ENCODE data around the gene PKIG. TPM values are rescaled to one million over a fixed set of nuclear protein-coding genes. Genes with fewer than 3 reads are reported as not detected.

The PKIG gene
- total RNA-seq, 2 experiments from 2014 or later, result 4.6 to 4.7 TPM

DNA sequence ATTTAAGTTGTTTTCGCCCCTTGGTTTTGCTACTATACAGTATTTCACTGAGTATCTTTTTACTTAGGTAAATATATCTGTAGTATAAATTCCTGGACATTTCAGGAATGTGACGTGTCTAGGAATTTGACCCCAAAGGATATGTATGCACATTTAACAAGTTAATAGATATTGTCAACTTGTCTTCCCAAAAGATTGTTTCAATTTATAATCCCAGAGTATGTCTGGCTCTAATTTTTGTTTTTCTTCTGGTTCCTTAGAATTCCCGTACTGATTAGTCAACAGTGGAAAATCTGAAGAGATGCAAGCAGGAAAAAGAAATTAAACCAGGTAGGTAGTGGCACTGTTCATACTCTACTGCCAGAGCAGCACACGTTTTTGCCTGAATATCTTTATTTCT is 7.2 kb downstream of the PKIG start:
- H3K9me3 Mint-ChIP-seq, result no peaks in the 10 kb centered on the region
- no peaks in the 10 kb centered on the region for H3K27me3 Mint-ChIP-seq (ENCODE audit: low read depth)
- no peaks in the 10 kb centered on the region for H3K4me1 Mint-ChIP-seq (ENCODE audit: low read depth)
- H3K4me3 Mint-ChIP-seq, result no peak overlapping the region
- DNase-seq, result no peak
- intact Hi-C loops (cut with micrococcal nuclease), result no loop called here
- CTCF ChIA-PET, result interaction anchor here (1.1 kb wide), 1 partner anchor 19 kb away, joined by 3 read pairs; no protein-coding TSS in a partner anchor
- no peaks in the 10 kb centered on the region for H3K36me3 Mint-ChIP-seq (ENCODE audit: low read depth)
- H3K27ac Mint-ChIP-seq, result no peak overlapping the region

DNA sequence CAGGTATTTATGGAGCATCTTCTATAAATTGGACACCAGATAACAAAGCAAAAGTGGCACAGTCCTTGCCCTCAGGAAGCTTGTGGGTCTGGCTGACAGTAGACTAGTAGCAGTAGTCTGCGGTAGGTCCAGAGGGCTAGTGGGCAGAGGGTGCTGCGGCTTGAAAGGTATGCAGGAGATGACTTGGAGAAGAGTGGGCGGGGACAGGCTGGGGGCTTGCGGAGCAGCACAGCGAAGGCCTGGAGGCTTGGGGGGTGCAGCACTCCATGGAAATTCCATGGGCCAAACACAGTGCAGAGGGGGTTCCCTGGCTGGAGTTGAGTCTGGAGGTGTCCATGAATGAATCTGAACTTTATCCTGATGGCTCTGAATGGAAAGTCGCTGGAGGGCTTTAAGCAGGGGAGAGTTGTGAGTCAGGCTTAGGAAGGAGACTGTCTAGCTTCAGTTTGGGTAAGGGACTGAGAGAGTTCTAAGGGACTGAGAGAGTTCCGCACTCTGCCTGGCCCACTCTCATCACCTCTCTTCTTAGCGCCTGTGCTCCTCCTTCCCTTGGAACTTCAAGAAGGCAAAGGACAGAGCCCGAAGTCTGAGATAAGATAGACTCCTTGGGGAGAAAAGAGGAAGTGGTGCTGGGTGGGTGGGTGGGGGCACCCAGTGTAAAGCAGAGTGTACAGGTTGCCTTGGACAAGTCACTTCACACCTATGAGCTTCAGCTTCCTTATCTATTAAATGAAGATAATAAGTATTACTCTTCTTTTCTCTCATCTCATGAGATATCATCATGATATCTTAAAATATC is 8.8 kb downstream of the PKIG start:
- H3K9me3 Mint-ChIP-seq, result no peaks in the 10 kb centered on the region
- no peak overlapping the region for H3K27ac Mint-ChIP-seq
- no peak overlapping the region for H3K4me3 Mint-ChIP-seq
- CTCF ChIA-PET, result interaction anchor here (0.5 to 1.1 kb wide), 2 partner anchors 19 to 34 kb away, joined by 3 read pairs; no protein-coding TSS in a partner anchor
- H3K4me1 Mint-ChIP-seq (ENCODE audit: low read depth), result no peaks in the 10 kb centered on the region
- no peaks in the 10 kb centered on the region for H3K27me3 Mint-ChIP-seq (ENCODE audit: low read depth)
- intact Hi-C loops (cut with micrococcal nuclease), result no loop called here
- no peak for DNase-seq
- no peaks in the 10 kb centered on the region for H3K36me3 Mint-ChIP-seq (ENCODE audit: low read depth)

DNA sequence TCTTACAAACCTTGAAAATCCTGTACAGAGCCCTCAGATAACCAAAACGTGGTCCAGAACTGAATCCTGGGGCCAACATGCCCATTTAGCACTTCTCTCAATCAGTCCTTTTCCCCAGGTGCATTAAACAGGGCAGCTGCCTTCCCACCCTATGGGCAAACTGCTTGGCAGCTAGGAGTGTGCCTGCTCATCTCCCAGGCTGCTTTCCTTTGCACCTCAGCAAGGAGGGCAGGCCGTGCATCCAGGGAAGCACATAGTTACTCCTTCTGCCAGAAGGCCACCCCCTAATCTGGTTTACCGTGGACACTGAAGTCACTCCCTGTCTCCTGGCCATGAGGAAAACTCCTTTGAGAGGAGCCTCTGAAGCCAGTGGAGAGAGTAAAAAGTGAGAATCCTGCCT is 10.0 kb downstream of the PKIG start:
- H3K4me3 Mint-ChIP-seq, result no peak overlapping the region
- CTCF ChIA-PET, result interaction anchor here (0.6 kb wide), 1 partner anchor 17 kb away, joined by 3 read pairs; no protein-coding TSS in a partner anchor
- H3K27me3 Mint-ChIP-seq (ENCODE audit: low read depth), result no peaks in the 10 kb centered on the region
- H3K36me3 Mint-ChIP-seq (ENCODE audit: low read depth), result no peaks in the 10 kb centered on the region
- H3K27ac Mint-ChIP-seq, result no peak overlapping the region
- no peaks in the 10 kb centered on the region for H3K9me3 Mint-ChIP-seq
- no peak for DNase-seq
- intact Hi-C loops (cut with micrococcal nuclease), result no loop called here
- H3K4me1 Mint-ChIP-seq (ENCODE audit: low read depth), result no peaks in the 10 kb centered on the region

DNA sequence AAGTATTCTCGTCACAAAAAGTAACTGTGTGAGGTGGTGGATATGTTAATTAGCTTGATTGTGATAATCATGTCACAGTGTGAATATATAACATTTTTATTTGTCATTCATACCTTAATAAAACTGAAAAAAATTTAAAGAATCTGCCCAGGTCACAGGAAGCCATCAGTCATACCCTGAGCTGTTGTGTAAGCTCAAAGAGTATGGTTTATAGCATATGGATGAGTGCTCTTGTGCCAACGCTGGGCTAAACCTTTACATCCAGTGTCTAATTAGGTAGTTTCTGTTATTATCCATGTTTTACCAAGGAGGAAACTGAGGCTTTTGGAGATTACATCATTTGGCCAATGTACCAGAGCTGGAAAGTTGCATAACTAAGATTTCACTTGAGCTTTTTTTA is 11.4 kb downstream of the PKIG start:
- CTCF ChIA-PET, result interaction anchor here (0.6 to 1.6 kb wide), 4 partner anchors 16 to 375 kb away, joined by 3 to 5 read pairs (median 4); no protein-coding TSS in a partner anchor
- Mint-ChIP-seq H3K36me3 (ENCODE audit: low read depth) (no peaks in the 10 kb centered on the region), H3K4me1 (ENCODE audit: low read depth) (peaks cover 10% of the 10 kb centered on the region), H3K27me3 (ENCODE audit: low read depth) (no peaks in the 10 kb centered on the region), H3K27ac (no peak overlapping the region), H3K9me3 (no peaks in the 10 kb centered on the region), H3K4me3 (no peak overlapping the region)
- no peak for DNase-seq
- intact Hi-C loops (cut with micrococcal nuclease), result no loop called here

DNA sequence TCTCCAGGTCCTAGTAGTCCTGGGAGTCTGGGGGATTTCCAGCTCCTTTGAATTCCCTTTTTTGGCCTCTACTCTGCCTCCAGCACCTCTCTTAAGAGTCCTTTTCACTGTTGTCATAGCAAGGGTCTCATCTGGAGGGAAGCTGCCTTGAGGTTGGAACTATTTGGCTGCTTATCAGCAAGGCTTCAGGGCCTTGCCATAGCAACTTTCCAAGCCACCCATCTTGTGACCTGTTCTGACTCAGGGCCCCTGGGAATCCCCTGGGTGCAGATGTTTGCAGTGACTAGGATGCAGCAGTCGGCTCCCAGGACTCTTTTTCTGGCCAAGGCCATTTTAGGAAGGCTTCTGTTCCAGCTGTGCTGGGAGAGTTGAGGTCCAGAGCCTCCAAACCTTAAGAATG is 12.4 kb downstream of the PKIG start:
- intact Hi-C loops (cut with micrococcal nuclease), result loop anchor here (5.0 kb wide), 2 partner anchors 117 to 382 kb away; partner anchors contain the start of genes OSER1 and TTPAL
- H3K9me3 Mint-ChIP-seq, result no peaks in the 10 kb centered on the region
- CTCF ChIA-PET, result interaction anchor here (0.6 to 1.6 kb wide), 4 partner anchors 8 to 376 kb away, joined by 3 to 5 read pairs (median 3); no protein-coding TSS in a partner anchor
- H3K36me3 Mint-ChIP-seq (ENCODE audit: low read depth), result no peaks in the 10 kb centered on the region
- no peak overlapping the region for H3K4me3 Mint-ChIP-seq
- no peak overlapping the region for H3K27ac Mint-ChIP-seq
- peak; percentile 58 for DNase-seq
- H3K27me3 Mint-ChIP-seq (ENCODE audit: low read depth), result no peaks in the 10 kb centered on the region
- H3K4me1 Mint-ChIP-seq (ENCODE audit: low read depth), result peaks cover 14% of the 10 kb centered on the region

DNA sequence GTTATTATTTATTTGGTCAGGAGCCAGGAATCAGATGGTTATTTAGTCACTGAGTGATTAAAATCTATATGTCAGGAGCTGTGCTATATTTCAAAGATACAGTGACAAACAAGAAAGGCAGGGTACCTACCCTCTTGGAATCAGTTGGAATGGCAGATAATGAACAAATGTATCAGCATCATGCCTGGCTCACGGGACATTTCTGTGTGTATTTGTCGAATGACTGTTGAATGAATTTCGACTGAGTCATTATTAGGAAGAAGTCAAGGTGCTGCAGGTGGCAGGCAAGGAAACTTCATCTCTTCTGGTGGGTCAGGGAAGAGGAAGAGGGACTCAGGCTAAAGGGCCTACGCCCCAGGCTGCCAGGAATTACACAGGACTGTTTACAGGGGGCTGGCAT is 13.6 kb downstream of the PKIG start:
- H3K27ac Mint-ChIP-seq, result no peak overlapping the region
- no peak for DNase-seq
- H3K27me3 Mint-ChIP-seq (ENCODE audit: low read depth), result no peaks in the 10 kb centered on the region
- no peaks in the 10 kb centered on the region for H3K36me3 Mint-ChIP-seq (ENCODE audit: low read depth)
- CTCF ChIA-PET, result no interaction called here
- no peaks in the 10 kb centered on the region for H3K9me3 Mint-ChIP-seq
- peaks cover 25% of the 10 kb centered on the region for H3K4me1 Mint-ChIP-seq (ENCODE audit: low read depth)
- H3K4me3 Mint-ChIP-seq, result no peak overlapping the region
- intact Hi-C loops (cut with micrococcal nuclease), result loop anchor here (5.0 kb wide), 2 partner anchors 119 to 384 kb away; partner anchors contain the start of genes OSER1 and TTPAL

DNA sequence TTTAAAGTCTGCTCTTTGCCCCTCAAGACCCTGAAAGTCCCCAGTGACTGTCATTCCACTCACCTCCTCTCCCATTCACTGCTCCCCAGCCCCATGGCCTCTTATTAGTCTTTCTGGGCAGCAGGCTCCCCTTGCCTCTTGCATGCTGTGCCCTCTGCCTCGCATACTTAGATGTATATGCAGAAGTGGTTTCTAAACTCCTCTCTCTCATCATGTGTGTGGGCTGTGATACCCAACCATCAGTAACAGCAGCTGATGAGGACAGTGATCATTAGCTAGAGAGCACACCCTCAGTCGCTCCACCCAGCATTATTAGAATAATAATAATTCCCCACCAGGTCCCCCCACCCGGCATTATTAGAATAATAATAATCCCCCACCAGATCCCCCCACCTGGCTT is 14.5 kb downstream of the PKIG start:
- Mint-ChIP-seq H3K4me3 (no peak overlapping the region), H3K36me3 (ENCODE audit: low read depth) (no peaks in the 10 kb centered on the region), H3K27me3 (ENCODE audit: low read depth) (no peaks in the 10 kb centered on the region), H3K27ac (no peak overlapping the region), H3K9me3 (no peaks in the 10 kb centered on the region), H3K4me1 (ENCODE audit: low read depth) (peaks cover 29% of the 10 kb centered on the region)
- no peak for DNase-seq
- CTCF ChIA-PET, result interaction anchor here (0.6 to 3.1 kb wide), 4 partner anchors 11 to 286 kb away, joined by 3 to 27 read pairs (median 4); no protein-coding TSS in a partner anchor
- intact Hi-C loops (cut with micrococcal nuclease), result loop anchor here (5.0 kb wide), 2 partner anchors 120 to 385 kb away; partner anchors contain the start of genes OSER1 and TTPAL

DNA sequence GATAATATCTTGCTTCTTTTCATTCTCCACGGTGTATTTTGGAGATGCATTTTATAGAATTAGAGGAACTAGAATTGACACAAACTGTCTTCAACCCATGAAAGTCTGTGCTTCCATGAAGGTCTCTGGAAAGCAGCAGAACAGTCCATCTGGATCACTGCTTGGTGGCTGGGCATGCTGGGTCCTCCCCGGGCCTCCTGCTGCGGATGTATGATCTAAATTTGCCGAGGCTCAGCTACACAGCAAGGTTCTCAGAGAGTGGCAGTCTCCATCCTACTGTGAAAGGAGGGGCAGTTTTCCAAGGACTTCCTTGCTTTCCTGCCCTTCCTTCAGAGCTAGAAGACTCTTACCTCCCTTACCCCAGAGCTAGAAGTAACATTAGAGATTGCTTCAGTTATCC is 15.1 kb downstream of the PKIG start:
- H3K27me3 Mint-ChIP-seq (ENCODE audit: low read depth), result no peaks in the 10 kb centered on the region
- intact Hi-C loops (cut with micrococcal nuclease), result loop anchor here (5.0 kb wide), 2 partner anchors 120 to 385 kb away; partner anchors contain the start of genes OSER1 and TTPAL
- CTCF ChIA-PET, result interaction anchor here (0.5 to 3.1 kb wide), 10 partner anchors 10 to 287 kb away, joined by 4 to 27 read pairs (median 4); partner anchors contain the start of gene TTPAL
- H3K27ac Mint-ChIP-seq, result no peak overlapping the region
- no peak for DNase-seq
- no peaks in the 10 kb centered on the region for H3K36me3 Mint-ChIP-seq (ENCODE audit: low read depth)
- H3K9me3 Mint-ChIP-seq, result no peaks in the 10 kb centered on the region
- H3K4me3 Mint-ChIP-seq, result no peak overlapping the region
- peaks cover 32% of the 10 kb centered on the region for H3K4me1 Mint-ChIP-seq (ENCODE audit: low read depth)

DNA sequence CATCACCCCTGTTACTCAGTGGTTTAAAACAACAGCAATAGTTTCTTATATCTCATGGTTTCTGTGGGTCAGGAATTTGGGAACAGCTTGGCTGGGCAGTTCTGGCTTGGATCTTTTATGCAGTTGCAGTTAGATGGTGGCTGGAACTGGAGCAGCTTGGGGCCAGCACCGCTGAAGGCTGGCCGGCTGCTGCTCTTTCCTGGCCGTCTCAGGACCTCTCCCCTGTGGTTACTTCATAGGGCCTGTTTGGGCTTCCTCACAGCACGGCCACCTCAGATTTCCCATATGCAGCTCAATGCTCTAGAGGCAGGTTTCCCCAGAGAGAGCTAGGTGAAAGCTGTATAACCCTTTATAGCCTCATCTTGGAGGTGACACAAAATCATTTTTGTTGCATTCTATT is 15.6 kb downstream of the PKIG start:
- no peaks in the 10 kb centered on the region for H3K36me3 Mint-ChIP-seq (ENCODE audit: low read depth)
- H3K9me3 Mint-ChIP-seq, result no peaks in the 10 kb centered on the region
- CTCF ChIA-PET, result interaction anchor here (1.0 to 3.1 kb wide), 9 partner anchors 12 to 214 kb away, joined by 3 to 27 read pairs (median 5); partner anchors contain the start of gene TTPAL
- H3K4me3 Mint-ChIP-seq, result no peak overlapping the region
- no peaks in the 10 kb centered on the region for H3K27me3 Mint-ChIP-seq (ENCODE audit: low read depth)
- no peak for DNase-seq
- peak overlapping the region; percentile 81 for H3K27ac Mint-ChIP-seq
- intact Hi-C loops (cut with micrococcal nuclease), result loop anchor here (1.0 to 5.0 kb wide), 4 partner anchors 48 to 386 kb away; partner anchors contain the start of genes OSER1 and TTPAL
- peaks cover 32% of the 10 kb centered on the region for H3K4me1 Mint-ChIP-seq (ENCODE audit: low read depth)

DNA sequence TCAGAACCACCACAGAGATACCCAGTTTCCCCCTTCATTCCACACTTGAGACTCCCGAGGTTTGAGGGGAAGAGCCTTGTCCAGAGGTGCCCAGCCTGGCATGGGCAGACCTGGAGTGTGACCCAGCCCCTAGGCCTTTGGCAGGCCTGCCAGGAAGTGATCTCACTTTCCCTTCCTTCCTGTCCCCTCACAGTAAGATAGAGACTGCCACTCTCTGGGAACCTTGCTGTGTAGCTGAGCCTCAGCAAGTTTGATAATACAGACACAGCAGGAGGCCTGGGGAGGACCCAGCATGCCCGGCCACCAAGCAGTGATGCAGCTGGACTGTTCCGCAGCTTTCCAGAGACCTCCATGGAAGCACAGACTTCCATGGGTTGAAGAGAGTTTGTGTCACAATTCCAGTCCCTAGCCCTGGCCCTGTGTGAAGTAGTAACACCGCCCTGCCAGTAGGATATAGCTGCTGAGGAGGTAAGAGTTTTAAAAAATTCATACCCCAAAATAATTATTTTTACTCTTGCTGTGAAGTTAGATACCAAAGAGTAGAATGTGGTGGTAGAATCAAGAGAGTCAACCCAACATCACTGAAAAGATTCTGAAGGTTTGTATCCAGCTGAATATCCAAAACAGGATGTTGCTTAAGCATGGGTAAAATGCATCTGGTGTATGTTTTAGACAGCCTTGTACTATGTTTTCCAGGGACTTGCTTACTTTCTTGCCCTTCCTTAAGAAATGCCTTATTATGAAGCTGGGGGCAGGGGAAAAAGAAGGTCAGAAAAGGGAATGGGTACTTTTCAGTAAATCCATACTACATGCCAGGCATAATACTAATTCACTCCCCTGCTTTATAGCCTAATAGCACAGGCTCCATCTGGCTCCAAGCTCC is 16.3 kb downstream of the PKIG start:
- Mint-ChIP-seq H3K27me3 (ENCODE audit: low read depth) (no peaks in the 10 kb centered on the region), H3K27ac (peak overlapping the region; percentile 81), H3K9me3 (no peaks in the 10 kb centered on the region), H3K36me3 (ENCODE audit: low read depth) (no peaks in the 10 kb centered on the region), H3K4me3 (peak overlapping the region; percentile 70), H3K4me1 (ENCODE audit: low read depth) (peaks cover 32% of the 10 kb centered on the region)
- CTCF ChIA-PET, result interaction anchor here (0.6 to 3.1 kb wide), 11 partner anchors 11 to 214 kb away, joined by 3 to 27 read pairs (median 4); partner anchors contain the start of gene TTPAL
- peak; percentile 61 for DNase-seq
- intact Hi-C loops (cut with micrococcal nuclease), result loop anchor here (1.0 to 5.0 kb wide), 4 partner anchors 48 to 386 kb away; partner anchors contain the start of genes OSER1 and TTPAL

DNA sequence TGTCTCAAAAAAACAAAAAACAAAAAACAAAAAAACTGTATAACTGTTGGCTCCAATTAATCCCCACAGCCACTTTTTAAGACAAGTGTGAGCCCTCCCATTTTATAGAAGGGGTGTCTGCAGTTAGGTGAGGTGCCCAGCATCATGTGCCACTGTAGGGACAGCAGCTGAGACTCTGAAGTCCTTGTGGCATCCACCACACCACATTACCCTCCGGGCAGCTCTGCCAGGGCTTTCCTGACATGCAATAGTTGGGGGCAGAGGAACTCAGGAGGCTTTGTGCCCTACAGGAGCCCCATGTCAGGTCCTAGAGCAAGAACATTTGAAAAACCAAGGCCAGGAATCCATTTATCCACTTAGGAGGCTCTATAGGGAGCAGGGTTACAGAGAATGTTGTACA is 17.3 kb downstream of the PKIG start:
- Mint-ChIP-seq H3K4me3 (no peak overlapping the region), H3K27ac (no peak overlapping the region), H3K9me3 (no peaks in the 10 kb centered on the region), H3K4me1 (ENCODE audit: low read depth) (peaks cover 32% of the 10 kb centered on the region), H3K36me3 (ENCODE audit: low read depth) (no peaks in the 10 kb centered on the region), H3K27me3 (ENCODE audit: low read depth) (no peaks in the 10 kb centered on the region)
- CTCF ChIA-PET, result interaction anchor here (2.3 to 3.1 kb wide), 2 partner anchors 10 to 215 kb away, joined by 5 to 27 read pairs; no protein-coding TSS in a partner anchor
- no peak for DNase-seq
- intact Hi-C loops (cut with micrococcal nuclease), result loop anchor here (2.0 to 5.0 kb wide), 3 partner anchors 67 to 387 kb away; partner anchors contain the start of genes OSER1 and TTPAL
